Gastrocnemius medialis (tissue), 4 donors: ENCODE measurements around the gene PFKFB4. TPM values are rescaled to one million over a fixed set of nuclear protein-coding genes. Genes with fewer than 3 reads are reported as not detected.
A peak's percentile ranks its signal among the peaks of the same experiment; 100 is the strongest.

Experiments used
- ATAC-seq, 2 donors: fragments of 150-250 bp; one replicate each; pipeline ENCODE4 v1.9.1; 2016
- DNase-seq, 2 donors: peaks; one replicate each; pipeline ENCODE4 v3.0.0-alpha.2; 2019
- H3K27ac ChIP-seq, 4 donors: fragments of 200-600 bp; sonication (generic); 1 replicate in 1 of 4; 2 replicates in 3 of 4; pipeline ENCODE4 v1.5.1; 2016 to 2018; ENCODE audit warnings: mild to moderate bottlenecking in 2 of 4, moderate library complexity in 1 of 4
- H3K27me3 ChIP-seq, 3 donors: fragments of 200-600 bp; sonication (generic) in 2 of 3; 1 replicate in 1 of 3; 2 replicates in 2 of 3; pipeline versions ENCODE4 v1.5.1 to v1.6.0; 2016 to 2019; ENCODE audit warnings: mild to moderate bottlenecking in 1 of 3, moderate library complexity in 1 of 3
- H3K36me3 ChIP-seq, 2 donors: fragments of 200-600 bp; sonication (generic) in 1 of 2; one replicate each; pipeline ENCODE4 v1.5.1; 2017 to 2018
- H3K4me1 ChIP-seq, 2 donors: fragments of 200-600 bp; sonication (generic) in 1 of 2; one replicate each; pipeline ENCODE4 v1.5.1; 2016 to 2017; ENCODE audit warnings: mild to moderate bottlenecking in 2 of 2
- H3K4me3 ChIP-seq, 4 donors: fragments of 200-600 bp; sonication (generic) in 3 of 4; 1 replicate in 1 of 4; 2 replicates in 3 of 4; pipeline ENCODE4 v1.5.1; 2016 to 2019; ENCODE audit warnings: mild to moderate bottlenecking in 2 of 4
- H3K9me3 ChIP-seq, 3 donors: fragments of 200-600 bp; sonication (generic) in 2 of 3; 1 replicate in 1 of 3; 2 replicates in 2 of 3; pipeline ENCODE4 v1.5.1; 2016 to 2019
- CTCF ChIP-seq, 5 experiments: fragments of 450-650 bp in 3 of 5; fragments of 200-600 bp in 2 of 5; sonication (generic) in 2 of 5; IDR thresholded peaks in 4 of 5; conservative IDR thresholded peaks in 1 of 5; 1 replicate in 4 of 5; 2 replicates in 1 of 5; pipeline ENCODE4 v1.5.1; 2016 to 2019; ENCODE audit warnings: antibody characterized with exemption in 5 of 5, mild to moderate bottlenecking in 3 of 5, moderate library complexity in 3 of 5
- POLR2A ChIP-seq, 2 donors: fragments of 450-650 bp; IDR thresholded peaks; one replicate each; pipeline ENCODE4 v1.6.1; 2017; ENCODE audit warnings: antibody characterized with exemption in 2 of 2, mild to moderate bottlenecking in 2 of 2, moderate library complexity in 2 of 2
- in situ Hi-C, 4 donors: fragments of 200-750 bp; cut with MboI; loops; one replicate each; pipeline versions ENCODE4 v1.15.0 to v1.8.0; 2017; ENCODE audit warnings: low sequenced_read_pairs in 4 of 4
- intact Hi-C: fragments of 100-400 bp; cut with DNase I; formaldehyde crosslinking; loops from one replicate; pipeline ENCODE4 v1.15.1; 2023; ENCODE audit warnings: low total_unique reads
- total RNA-seq, 4 donors: library from RNA; depleted of rRNA; stranded (reverse); fragments of >200 nt; gene quantifications; one replicate each; pipeline versions ENCODE4 v1.1.0 to v1.2.3, GENCODE V29; 2016

Gene PFKFB4
- 1 to 10 TPM in 3 of 4 donors, under 1 TPM in 1; 0.87 to 2.6 (median 1.7) TPM for total RNA-seq

- H3K9me3 ChIP-seq: no peaks in the 10 kb centered on the region
- H3K4me1 ChIP-seq: peaks cover 35 to 40% of the 10 kb centered on the region in 2 donors
- no peaks in the 10 kb centered on the region for H3K27me3 ChIP-seq
- no peaks in the 10 kb centered on the region for H3K36me3 ChIP-seq
- ATAC-seq (peak; percentile 93), DNase-seq (peak; percentile 99 to 100)
- TF ChIP-seq POLR2A (IDR thresholded peaks at IDR 0.05) (no peak), CTCF (IDR thresholded peaks at IDR 0.05 in 4 of 5, conservative IDR thresholded peaks at IDR 0.05 in 1 of 5) (peak in 2 of 5 experiments; percentile 17 to 24)
- peak within 1 kb of the TSS; percentile 49 to 71 (median 63) for H3K4me3 ChIP-seq
- intact Hi-C loops: loop anchor here (2.0 to 5.0 kb wide), 2 partner anchors 116 to 130 kb away; partner anchors contain the start of genes CCDC51, NCKIPSD and TMA7
- in situ Hi-C loops: loop anchor here in 1 of 4 donors (5.0 kb wide), 1 partner anchor 90 kb away; a partner anchor contains a TSS
- H3K27ac ChIP-seq: peak within 1 kb of the TSS; percentile 59 to 85 (median 72)
Measured at GRCh38 chr3:48556796-48557626, at the start of gene PFKFB4. TSS of gene PFKFB4 (minus strand) at chr3:48556803. CDS start at chr3:48556777, 26 bp downstream.

- DNase-seq: peak; percentile 83 to 93
- Histone ChIP-seq H3K4me1 (peaks cover 51 to 60% of the 10 kb centered on the region in 2 donors), H3K4me3 (no peak overlapping the region), H3K36me3 (peaks cover 0 to 67% of the 10 kb centered on the region in 2 donors), H3K27me3 (no peaks in the 10 kb centered on the region), H3K9me3 (no peaks in the 10 kb centered on the region), H3K27ac (peak overlapping the region; percentile 85 to 98 (median 92))
- TF ChIP-seq CTCF (IDR thresholded peaks at IDR 0.05 in 4 of 5, conservative IDR thresholded peaks at IDR 0.05 in 1 of 5) (no peak), POLR2A (IDR thresholded peaks at IDR 0.05) (peak in 1 of 2 donors; percentile 33)
- intact Hi-C loops: loop anchor here (1.0 kb wide), 1 partner anchor 41 kb away; no protein-coding TSS in a partner anchor
- in situ Hi-C loops: no loop called here
- peak; percentile 78 to 80 for ATAC-seq
Measured at GRCh38 chr3:48601622-48601994, 45.0 kb upstream of the PFKFB4 start.

GRCh38 chr3:48600711-48601621, 44.4 kb upstream of the PFKFB4 start:
- peak in 1 of 2 donors; percentile 1 for ATAC-seq
- no peaks in the 10 kb centered on the region for H3K9me3 ChIP-seq
- H3K27me3 ChIP-seq: no peaks in the 10 kb centered on the region
- H3K4me1 ChIP-seq: peaks cover 53 to 67% of the 10 kb centered on the region in 2 donors
- in situ Hi-C loops: no loop called here
- intact Hi-C loops: loop anchor here (1.0 kb wide), 1 partner anchor 41 kb away; no protein-coding TSS in a partner anchor
- H3K27ac ChIP-seq: peak overlapping the region; percentile 85 to 98 (median 92)
- no peak for DNase-seq
- H3K36me3 ChIP-seq: peaks cover 0 to 61% of the 10 kb centered on the region in 2 donors
- no peak overlapping the region for H3K4me3 ChIP-seq
- TF ChIP-seq CTCF (IDR thresholded peaks at IDR 0.05 in 4 of 5, conservative IDR thresholded peaks at IDR 0.05 in 1 of 5): no peak
- no peak for TF ChIP-seq POLR2A (IDR thresholded peaks at IDR 0.05)

GRCh38 chr3:48599509-48600285, 43.1 kb upstream of the PFKFB4 start:
- Histone ChIP-seq H3K9me3 (no peaks in the 10 kb centered on the region), H3K36me3 (peaks cover 0 to 48% of the 10 kb centered on the region in 2 donors), H3K4me1 (peaks cover 66 to 70% of the 10 kb centered on the region in 2 donors), H3K27me3 (no peaks in the 10 kb centered on the region), H3K4me3 (peak overlapping the region in 1 of 4 donors; percentile 33), H3K27ac (peak overlapping the region; percentile 85 to 98 (median 92))
- intact Hi-C loops: no loop called here
- DNase-seq: peak; percentile 41 to 79
- TF ChIP-seq CTCF (IDR thresholded peaks at IDR 0.05 in 4 of 5, conservative IDR thresholded peaks at IDR 0.05 in 1 of 5) (no peak), POLR2A (IDR thresholded peaks at IDR 0.05) (no peak)
- in situ Hi-C loops: no loop called here
- ATAC-seq: peak in 1 of 2 donors; percentile 5
